Stimulated activated CD8-positive, alpha-beta memory T cell treated with anti-CD3 and anti-CD28 coated beads, Interleukin-4, amount 100 ng/mL, for 4 hours (primary cell): ENCODE measurements around the gene BLVRA.
"Not testable (repeated sequence)": the region's sequence is repeated elsewhere in the genome, so short reads cannot be mapped to it uniquely, and the experiment has no call there.

Experiments
- DNase-seq, 2 donors: peaks; one replicate each; pipeline ENCODE4 v3.0.0-alpha.2; 2020; ENCODE audit warnings: low read depth in 2 of 2, low spot score in 1 of 2

BLVRA gene

GRCh38 chr7:43768887-43769272, 10.4 kb downstream of the BLVRA start:
- DNase-seq, result no peak

GRCh38 chr7:43769281-43769680, 10.8 kb downstream of the BLVRA start:
- no peak for DNase-seq

- DNase-seq, result no peak
Measured at GRCh38 chr7:43769791-43770465, 11.4 kb downstream of the BLVRA start.

GRCh38 chr7:43771128-43771527, 12.6 kb downstream of the BLVRA start:
- no peak for DNase-seq

- DNase-seq, result no peak
Measured at GRCh38 chr7:43771573-43771972, 13.1 kb downstream of the BLVRA start.

- DNase-seq, result not testable (repeated sequence)
Measured at GRCh38 chr7:43773268-43773667, 14.8 kb downstream of the BLVRA start.

GRCh38 chr7:43775255-43775654, 16.8 kb downstream of the BLVRA start:
- DNase-seq, result not testable (repeated sequence)

- DNase-seq, result not testable (repeated sequence)
Measured at GRCh38 chr7:43778293-43779044, 20.0 kb downstream of the BLVRA start.

GRCh38 chr7:43779045-43779812, 20.7 kb downstream of the BLVRA start:
- no peak for DNase-seq

GRCh38 chr7:43781726-43782607, 23.5 kb downstream of the BLVRA start:
- no peak for DNase-seq

- DNase-seq, result no peak
Measured at GRCh38 chr7:43782768-43783555, 24.5 kb downstream of the BLVRA start.

- DNase-seq, result no peak
Measured at GRCh38 chr7:43784030-43784584, 25.6 kb downstream of the BLVRA start.

GRCh38 chr7:43784585-43785087, 26.2 kb downstream of the BLVRA start:
- DNase-seq, result not testable (repeated sequence)

GRCh38 chr7:43785420-43785819, 26.9 kb downstream of the BLVRA start:
- DNase-seq, result no peak

- DNase-seq, result no peak
Measured at GRCh38 chr7:43787771-43788170, 29.3 kb downstream of the BLVRA start.

- no peak for DNase-seq
Measured at GRCh38 chr7:43790006-43790405, 31.5 kb downstream of the BLVRA start.

GRCh38 chr7:43790834-43791233, 32.4 kb downstream of the BLVRA start:
- no peak for DNase-seq

GRCh38 chr7:43791665-43792064, 33.2 kb downstream of the BLVRA start:
- no peak for DNase-seq

- DNase-seq, result no peak
Measured at GRCh38 chr7:43792471-43793150, 34.1 kb downstream of the BLVRA start.
